Loucy (cell line): ENCODE results near the gene BMX.

Source experiments
- H2AFZ ChIP-seq: fragments of 200-600 bp; sonication (generic); 2 replicates; pipeline ENCODE4 v1.6.0; 2016; ENCODE audit warnings: antibody characterized with exemption, mild to moderate bottlenecking, low read length, moderate library complexity
- H3F3A ChIP-seq: fragments of 200-600 bp; 2 replicates; pipeline ENCODE4 v1.6.0; 2016; ENCODE audit warnings: antibody characterized with exemption, low read depth, mild to moderate bottlenecking
- H3K27me3 ChIP-seq: fragments of 200-600 bp; sonication (generic); 2 replicates; pipeline ENCODE4 v1.6.1; 2014; ENCODE audit warnings: low read length, mild to moderate bottlenecking; ENCODE audit not compliant: insufficient read depth, poor library complexity, severe bottlenecking
- H3K36me3 ChIP-seq: fragments of 200-600 bp; sonication (generic); 2 replicates; pipeline ENCODE4 v1.6.1; 2016; ENCODE audit warnings: low read length; ENCODE audit not compliant: insufficient read depth
- H3K4me1 ChIP-seq: fragments of 200-600 bp; sonication (generic); 2 replicates; pipeline ENCODE4 v1.5.1; 2014; ENCODE audit warnings: low read length, mild to moderate bottlenecking; ENCODE audit not compliant: insufficient read depth, poor library complexity, severe bottlenecking
- H3K4me2 ChIP-seq: fragments of 200-600 bp; sonication (generic); 2 replicates; pipeline ENCODE4 v1.6.0; 2014; ENCODE audit warnings: antibody characterized with exemption, low read length, low read depth, mild to moderate bottlenecking; ENCODE audit not compliant: poor library complexity, severe bottlenecking
- H3K4me3 ChIP-seq: fragments of 200-600 bp; sonication (generic); 2 replicates; pipeline ENCODE4 v1.5.1; 2014; ENCODE audit warnings: low read length, mild to moderate bottlenecking, mixed read lengths; ENCODE audit not compliant: poor library complexity, severe bottlenecking
- H3K79me2 ChIP-seq: fragments of 200-600 bp; sonication (generic); 2 replicates; pipeline ENCODE4 v1.6.1; 2014; ENCODE audit warnings: low read length; ENCODE audit not compliant: insufficient read depth
- H3K9ac ChIP-seq: fragments of 200-600 bp; sonication (generic); 2 replicates; pipeline ENCODE4 v1.6.0; 2014; ENCODE audit warnings: mild to moderate bottlenecking, low read depth, low read length, moderate library complexity; ENCODE audit not compliant: poor library complexity, severe bottlenecking
- H3K9me2 ChIP-seq: fragments of 200-600 bp; sonication (generic); replicated peaks from 2 replicates; pipeline ENCODE4 v1.6.1; 2016; ENCODE audit warnings: low read depth, low read length, mixed read lengths
- H3K9me3 ChIP-seq: fragments of 200-600 bp; sonication (generic); 2 replicates; pipeline ENCODE4 v1.6.1; 2014; ENCODE audit warnings: mild to moderate bottlenecking, antibody characterized with exemption, low read length, low read depth; ENCODE audit not compliant: insufficient read depth
- H4K20me1 ChIP-seq: fragments of 200-600 bp; sonication (generic); 2 replicates; pipeline ENCODE4 v1.6.0; 2014; ENCODE audit warnings: antibody characterized with exemption, low read length, mild to moderate bottlenecking; ENCODE audit not compliant: insufficient read depth, poor library complexity, severe bottlenecking
- CTCF ChIP-seq: fragments of 200-600 bp; sonication (generic); conservative IDR thresholded peaks from 2 replicates; pipeline ENCODE4 v1.5.1; 2014; ENCODE audit warnings: mild to moderate bottlenecking, antibody characterized with exemption, low read length
- EZH2phosphoT487 ChIP-seq: fragments of 200-600 bp; IDR thresholded peaks from 2 replicates; pipeline ENCODE4 v1.6.1; 2018; ENCODE audit warnings: antibody characterized with exemption, mild to moderate bottlenecking, moderate library complexity, borderline replicate concordance

The BMX gene

GRCh38 chrX:15599461-15599860 is 98.9 kb downstream of the BMX start:
- H3K4me1 ChIP-seq, result no peaks in the 10 kb centered on the region
- no peaks in the 10 kb centered on the region for H3K9me3 ChIP-seq
- no peak for TF ChIP-seq CTCF
- TF ChIP-seq EZH2phosphoT487, result no peak
- no peaks in the 10 kb centered on the region for H3K9me2 ChIP-seq
- no peaks in the 10 kb centered on the region for H3K36me3 ChIP-seq
- H3K4me3 ChIP-seq, result no peak overlapping the region
- no peaks in the 10 kb centered on the region for H3K79me2 ChIP-seq
- no peaks in the 10 kb centered on the region for H3K27me3 ChIP-seq
- H3K4me2 ChIP-seq, result no peak overlapping the region
- H3F3A ChIP-seq, result no peaks in the 10 kb centered on the region
- H2AFZ ChIP-seq, result no peak overlapping the region
- no peaks in the 10 kb centered on the region for H4K20me1 ChIP-seq
- H3K9ac ChIP-seq, result no peak overlapping the region

DNA sequence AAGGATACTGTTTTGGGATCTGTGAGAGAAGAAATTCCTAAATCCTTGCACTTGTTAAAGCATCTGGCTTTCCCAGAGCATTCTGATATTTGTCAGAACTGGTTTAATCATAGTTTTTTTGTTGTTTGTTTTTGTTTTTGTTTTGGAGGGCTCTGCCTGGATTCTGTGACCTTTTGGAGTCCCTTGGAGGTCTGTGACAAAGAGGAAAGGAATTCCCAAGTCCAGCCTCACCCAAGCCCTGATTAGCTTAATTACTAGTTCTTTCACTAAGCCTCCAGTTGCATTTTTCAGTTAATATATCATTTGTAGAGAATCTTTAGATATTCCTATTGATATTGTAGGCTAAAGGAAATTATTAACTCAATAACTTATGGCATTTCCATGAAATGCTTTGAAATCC is 99.4 kb downstream of the BMX start:
- H3K9me2 ChIP-seq, result no peaks in the 10 kb centered on the region
- H3K4me1 ChIP-seq, result no peaks in the 10 kb centered on the region
- no peaks in the 10 kb centered on the region for H4K20me1 ChIP-seq
- H3K9ac ChIP-seq, result no peak overlapping the region
- H2AFZ ChIP-seq, result no peak overlapping the region
- H3K79me2 ChIP-seq, result no peaks in the 10 kb centered on the region
- no peaks in the 10 kb centered on the region for H3K27me3 ChIP-seq
- H3F3A ChIP-seq, result no peaks in the 10 kb centered on the region
- no peaks in the 10 kb centered on the region for H3K36me3 ChIP-seq
- TF ChIP-seq EZH2phosphoT487, result no peak
- TF ChIP-seq CTCF, result no peak
- no peak overlapping the region for H3K4me3 ChIP-seq
- H3K9me3 ChIP-seq, result no peaks in the 10 kb centered on the region
- H3K4me2 ChIP-seq, result no peak overlapping the region

DNA sequence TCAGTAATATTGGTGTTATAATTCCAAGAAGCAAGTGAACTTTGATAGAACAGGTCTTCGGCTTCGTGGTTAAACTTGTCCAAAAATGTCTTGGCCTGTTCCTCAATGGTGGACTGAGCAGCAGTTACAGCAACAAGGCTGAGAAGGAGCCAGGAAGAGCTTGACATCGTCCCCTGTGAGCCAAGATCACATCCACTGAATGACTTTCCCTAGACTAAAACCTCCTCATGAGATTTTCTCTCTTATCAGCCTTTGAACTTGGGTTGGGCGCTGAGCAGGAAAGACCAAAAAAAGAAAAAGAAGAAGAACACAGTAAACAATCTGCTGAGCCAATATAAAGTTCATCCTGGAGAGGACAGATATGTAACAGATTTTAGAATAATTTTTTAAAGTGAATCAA is 100.1 kb downstream of the BMX start, which contains the start of gene ACE2:
TSS of gene ACE2 (minus strand) at position 216 of the 400 bp plus-strand sequence. CDS start at position 167, 49 bp downstream.
- no peaks in the 10 kb centered on the region for H4K20me1 ChIP-seq
- H2AFZ ChIP-seq, result no peak within 1 kb of the TSS
- no peak within 1 kb of the TSS for H3K9ac ChIP-seq
- H3K4me2 ChIP-seq, result no peak within 1 kb of the TSS
- H3K4me1 ChIP-seq, result no peaks in the 10 kb centered on the region
- H3K9me3 ChIP-seq, result no peaks in the 10 kb centered on the region
- H3K4me3 ChIP-seq, result no peak within 1 kb of the TSS
- H3K79me2 ChIP-seq, result no peaks in the 10 kb centered on the region
- TF ChIP-seq CTCF, result no peak
- no peak for TF ChIP-seq EZH2phosphoT487
- H3K9me2 ChIP-seq, result no peaks in the 10 kb centered on the region
- no peaks in the 10 kb centered on the region for H3F3A ChIP-seq
- no peaks in the 10 kb centered on the region for H3K36me3 ChIP-seq
- no peaks in the 10 kb centered on the region for H3K27me3 ChIP-seq
